Measurements from ENCODE around the gene UBN2.

GRCh38 chr7:139332697-139333359 is 101.8 kb downstream of the UBN2 start:
- no peak for TF ChIP-seq CTCF (IDR thresholded peaks at IDR 0.05)
- no peak for TF ChIP-seq POLR2A (IDR thresholded peaks at IDR 0.05)

All from esophagus squamous epithelium (tissue), 4 donors.